Uterus (tissue), 2 donors: Measurements from ENCODE around the gene CRABP2.

ENCODE experiments used
- POLR2A ChIP-seq, 2 donors: fragments of 450-650 bp; IDR thresholded peaks; one replicate each; pipeline ENCODE4 v1.6.1; 2016; ENCODE audit warnings: antibody characterized with exemption in 2 of 2, mild to moderate bottlenecking in 1 of 2, moderate library complexity in 1 of 2
- TF ChIP-seq, protein P1 (sequence below), 4 experiments: fragments of 200-600 bp in 2 of 4; fragments of 450-650 bp in 2 of 4; sonication (generic) in 2 of 4; IDR thresholded peaks; one replicate each; pipeline ENCODE4 v1.5.1; 2016 to 2019; ENCODE audit warnings: antibody characterized with exemption in 4 of 4, mild to moderate bottlenecking in 2 of 4, moderate library complexity in 1 of 4

DNA sequence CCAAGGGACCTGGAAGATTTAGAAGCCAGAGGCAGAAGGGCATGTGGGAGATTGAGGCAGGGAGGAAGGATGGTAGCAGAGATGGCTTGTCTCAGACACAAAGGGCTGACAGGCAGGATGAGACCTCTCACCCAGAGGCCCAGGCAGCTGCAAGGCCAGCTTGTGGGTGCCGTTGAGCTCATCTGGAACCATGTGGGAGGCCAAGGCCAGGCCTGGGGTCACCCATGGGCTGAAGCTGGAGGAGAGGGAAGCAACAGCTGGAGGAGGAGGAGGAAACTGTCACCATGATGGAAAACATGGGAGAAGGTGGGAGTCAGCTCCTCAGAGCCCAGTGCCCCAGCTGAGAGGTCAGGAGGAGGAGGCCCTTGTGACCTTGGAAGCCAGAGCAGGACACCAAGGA is 6.4 kb downstream of the CRABP2 start:
- TF ChIP-seq, protein P1, sequence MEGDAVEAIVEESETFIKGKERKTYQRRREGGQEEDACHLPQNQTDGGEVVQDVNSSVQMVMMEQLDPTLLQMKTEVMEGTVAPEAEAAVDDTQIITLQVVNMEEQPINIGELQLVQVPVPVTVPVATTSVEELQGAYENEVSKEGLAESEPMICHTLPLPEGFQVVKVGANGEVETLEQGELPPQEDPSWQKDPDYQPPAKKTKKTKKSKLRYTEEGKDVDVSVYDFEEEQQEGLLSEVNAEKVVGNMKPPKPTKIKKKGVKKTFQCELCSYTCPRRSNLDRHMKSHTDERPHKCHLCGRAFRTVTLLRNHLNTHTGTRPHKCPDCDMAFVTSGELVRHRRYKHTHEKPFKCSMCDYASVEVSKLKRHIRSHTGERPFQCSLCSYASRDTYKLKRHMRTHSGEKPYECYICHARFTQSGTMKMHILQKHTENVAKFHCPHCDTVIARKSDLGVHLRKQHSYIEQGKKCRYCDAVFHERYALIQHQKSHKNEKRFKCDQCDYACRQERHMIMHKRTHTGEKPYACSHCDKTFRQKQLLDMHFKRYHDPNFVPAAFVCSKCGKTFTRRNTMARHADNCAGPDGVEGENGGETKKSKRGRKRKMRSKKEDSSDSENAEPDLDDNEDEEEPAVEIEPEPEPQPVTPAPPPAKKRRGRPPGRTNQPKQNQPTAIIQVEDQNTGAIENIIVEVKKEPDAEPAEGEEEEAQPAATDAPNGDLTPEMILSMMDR (IDR thresholded peaks at IDR 0.05), result no peak
- TF ChIP-seq POLR2A (IDR thresholded peaks at IDR 0.05), result no peak
